HL-60 (cell line): ENCODE measurements around the gene GFRA1.

Source experiments
- CTCF ChIP-seq: IDR thresholded peaks from one replicate; pipeline ENCODE4 v1.5.1; 2011; ENCODE audit warnings: low read length, control low read depth, inconsistent platforms; ENCODE audit not compliant: insufficient read depth
- GABPA ChIP-seq: IDR thresholded peaks from 2 replicates; pipeline ENCODE4 v1.6.1; 2012; ENCODE audit warnings: low read depth
- POLR2AphosphoS5 ChIP-seq: IDR thresholded peaks from 2 replicates; pipeline ENCODE4 v1.6.1; 2012; ENCODE audit warnings: low read depth
- SPI1 ChIP-seq: IDR thresholded peaks from 2 replicates; pipeline ENCODE4 v1.6.1; 2012; ENCODE audit warnings: low read depth, mild to moderate bottlenecking, borderline replicate concordance

- TF ChIP-seq CTCF, result no peak
- TF ChIP-seq POLR2AphosphoS5, result no peak
- TF ChIP-seq GABPA, result no peak
- TF ChIP-seq SPI1, result no peak
Observed at GRCh38 chr10:116079355-116079754, 193.7 kb downstream of the GFRA1 start.
